CD4-positive, alpha-beta T cell treated with Interleukin-4 for 4 hours (primary cell): ENCODE results near the gene C5orf63.
"Not testable (repeated sequence)": the region's sequence is repeated elsewhere in the genome, so short reads cannot be mapped to it uniquely, and the experiment has no call there.

Experiments
- DNase-seq: peaks from one replicate; pipeline ENCODE4 v3.0.0-alpha.2; 2020

Gene C5orf63

DNA sequence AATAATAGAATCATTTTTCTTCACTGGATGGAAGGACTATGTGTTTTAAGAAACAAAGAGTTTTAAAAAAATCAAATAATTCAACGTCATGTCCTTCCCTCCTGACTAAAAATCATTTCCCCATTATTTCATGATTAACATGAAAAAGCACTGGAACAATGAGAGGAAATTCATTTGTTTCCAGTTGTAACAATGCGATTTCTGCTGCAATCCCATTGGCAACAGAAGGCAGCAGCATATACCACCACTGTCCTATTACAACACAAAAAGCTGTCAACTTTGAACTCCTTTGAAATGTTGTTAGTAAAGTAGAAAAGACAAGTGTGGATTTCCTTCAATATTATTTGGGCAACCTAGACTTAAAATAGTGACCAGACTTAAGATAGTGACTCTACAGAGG lies 3.1 kb downstream of the C5orf63 start:
- no peak for DNase-seq

DNA sequence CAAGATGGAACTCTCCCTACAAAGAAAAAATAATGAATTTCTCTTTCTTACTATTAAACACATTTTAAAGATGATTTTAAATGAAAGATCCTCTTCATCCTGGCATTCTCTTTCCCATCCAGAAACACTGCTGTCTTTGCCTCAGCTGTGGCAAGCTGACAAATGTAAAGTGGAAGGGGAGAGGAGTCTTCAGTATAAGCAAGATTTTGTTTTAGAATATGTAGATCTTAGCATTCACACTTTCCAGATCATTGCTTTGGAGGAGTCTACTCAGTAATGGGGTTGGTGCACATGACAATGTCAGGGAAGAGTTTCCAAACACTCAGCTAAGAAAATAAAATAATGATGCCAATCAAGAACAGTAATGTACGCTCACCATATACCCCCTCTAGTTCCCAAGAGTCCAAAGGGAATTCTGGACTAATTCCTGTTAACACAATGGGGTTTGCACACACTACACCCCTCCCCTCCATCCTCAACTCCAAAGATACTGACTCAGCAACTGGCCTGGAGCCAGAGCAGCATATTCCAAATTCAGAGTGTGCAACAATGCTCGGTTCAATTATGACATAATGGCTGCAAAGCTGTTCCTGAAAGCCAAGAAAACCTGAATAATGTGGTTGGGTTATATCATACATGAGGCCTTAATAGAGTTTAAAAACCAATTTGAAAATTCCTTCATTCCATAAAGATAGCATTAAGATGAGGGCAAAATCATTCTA lies 4.6 kb downstream of the C5orf63 start:
- no peak for DNase-seq

DNA sequence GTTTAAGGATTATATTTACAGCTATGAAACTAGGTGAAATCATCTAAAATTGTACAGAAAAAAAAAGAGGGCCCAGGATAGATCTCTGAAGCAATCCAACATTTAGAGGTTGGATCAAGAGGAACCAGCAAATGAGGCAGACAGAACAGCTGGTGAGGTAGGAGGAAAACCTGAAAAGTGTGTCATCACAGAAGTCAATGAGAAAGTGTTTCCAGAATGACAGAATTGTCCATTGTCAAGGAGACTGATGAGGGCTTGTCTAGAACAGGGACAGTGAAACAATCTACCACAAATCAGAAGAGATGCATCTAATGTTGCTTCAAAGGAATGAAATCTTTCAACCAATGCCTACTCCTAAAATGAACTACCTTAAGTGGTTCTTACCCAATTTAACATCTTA lies 6.6 kb downstream of the C5orf63 start:
- no peak for DNase-seq

DNA sequence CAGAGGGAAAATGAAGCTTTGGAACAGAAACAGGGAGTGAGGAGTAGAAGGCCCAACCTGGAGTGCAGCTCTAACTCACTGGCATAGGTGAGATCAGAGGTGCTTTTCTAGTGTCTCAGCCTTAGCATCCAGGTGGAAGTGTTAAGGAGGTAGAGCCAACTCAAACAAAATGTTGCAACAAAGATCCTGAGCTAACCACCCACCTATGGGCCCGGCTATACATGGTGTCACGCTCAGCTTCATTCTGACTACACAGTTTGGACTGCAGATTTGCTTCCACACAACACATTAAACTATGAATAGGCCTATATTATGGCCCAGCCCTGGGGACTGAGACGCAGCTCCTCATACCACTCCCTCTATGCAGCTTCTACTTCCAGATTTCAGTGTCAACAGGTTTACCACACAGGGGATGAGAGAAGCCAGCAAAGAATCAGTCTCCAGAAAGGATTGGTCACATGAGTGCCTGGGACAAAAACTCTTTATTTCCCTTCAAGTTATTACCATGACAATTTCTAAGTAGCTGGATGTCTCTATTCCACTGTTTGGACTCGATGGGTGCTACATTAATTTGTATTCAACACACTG lies 9.0 kb downstream of the C5orf63 start:
- no peak for DNase-seq

DNA sequence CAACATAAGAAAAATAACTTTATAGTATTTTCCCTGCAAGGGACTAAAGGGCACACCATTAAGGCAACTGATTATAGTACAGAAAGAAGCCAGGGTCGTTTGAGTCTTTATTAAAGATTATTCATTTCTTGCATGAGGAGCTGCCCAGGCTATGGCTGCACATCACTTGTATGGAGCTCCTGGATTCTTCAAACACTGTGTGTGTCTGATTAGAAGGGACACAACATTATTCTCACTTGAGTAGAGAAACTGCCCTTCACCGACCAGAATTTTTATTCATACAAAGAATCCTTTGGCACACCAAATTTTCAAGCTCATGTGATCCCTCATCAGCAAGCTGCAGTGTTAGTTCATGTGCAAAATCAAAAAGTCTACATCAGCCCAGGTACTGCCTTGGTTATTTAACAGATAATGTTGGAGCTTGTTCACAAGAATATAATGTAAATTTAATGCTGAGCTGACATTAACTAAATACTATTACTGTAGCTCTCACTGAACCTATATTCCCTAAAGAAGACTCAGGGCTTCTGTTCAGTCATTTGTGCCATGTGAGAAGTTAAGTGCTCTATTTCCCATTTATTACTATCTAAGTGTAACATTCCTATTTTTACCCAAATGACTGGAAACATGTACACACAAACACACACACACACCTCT lies 9.9 kb downstream of the C5orf63 start:
- no peak for DNase-seq

DNA sequence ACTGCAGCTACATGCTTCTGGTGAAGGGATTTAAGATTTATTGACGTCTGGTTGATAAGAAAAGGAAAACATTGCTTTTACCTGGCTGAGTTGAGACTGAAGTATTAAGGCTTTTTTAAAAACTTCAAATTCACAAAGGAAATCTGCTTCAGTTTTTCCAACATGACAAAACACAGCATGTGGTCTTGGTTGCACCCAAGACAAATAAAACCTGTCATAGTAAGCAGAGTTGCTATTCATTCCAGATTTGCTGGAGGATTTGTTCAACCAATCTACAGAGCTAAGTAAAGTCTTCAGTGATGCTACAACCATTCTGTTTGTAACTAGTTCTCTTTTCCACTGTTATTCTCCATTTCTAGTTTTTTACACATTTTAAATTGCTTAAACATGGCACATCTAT lies 11.3 kb downstream of the C5orf63 start:
- DNase-seq, result no peak

DNA sequence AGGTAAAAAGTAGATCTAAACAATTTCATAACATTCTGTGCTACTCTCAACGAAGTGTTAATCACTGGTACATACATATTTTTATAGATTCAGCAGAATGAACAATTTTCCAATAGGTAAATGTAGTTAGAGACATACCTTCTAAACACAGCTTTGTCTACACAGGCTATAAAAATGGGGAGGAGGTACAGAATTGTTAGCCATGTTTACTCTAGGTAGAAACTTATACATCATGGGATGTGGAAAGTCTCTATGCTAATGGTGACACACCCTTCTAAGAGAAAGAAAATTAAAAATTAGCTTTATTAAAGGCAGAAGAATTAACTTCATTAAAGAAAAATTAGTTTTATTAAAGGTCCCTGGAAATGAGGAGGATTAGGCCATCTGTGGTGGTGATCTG lies 11.8 kb downstream of the C5orf63 start:
- DNase-seq, result no peak

DNA sequence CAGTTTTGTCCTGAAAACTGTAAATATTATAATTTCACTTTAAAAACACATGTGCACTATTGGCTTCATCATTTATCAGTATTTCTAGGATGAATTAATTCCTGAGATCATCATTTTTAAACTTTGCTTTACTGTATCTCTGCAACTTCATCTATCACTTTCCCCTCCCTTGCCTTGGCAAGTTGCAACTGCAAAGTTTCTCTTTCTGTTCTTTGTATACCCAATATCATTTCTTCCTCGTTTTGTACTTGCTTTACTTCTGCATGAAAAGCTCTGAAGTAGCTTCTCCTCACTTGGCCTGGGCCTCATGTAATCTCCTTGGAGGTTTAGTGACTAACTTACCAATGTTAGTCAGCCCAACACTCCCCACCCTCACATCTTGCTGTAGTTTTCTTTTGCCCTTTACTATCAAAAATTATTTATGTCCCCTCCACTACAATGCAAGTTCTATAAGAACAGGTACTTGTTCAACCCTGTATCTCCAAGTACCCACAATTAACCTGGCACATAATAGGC lies 12.8 kb downstream of the C5orf63 start:
- no peak for DNase-seq

DNA sequence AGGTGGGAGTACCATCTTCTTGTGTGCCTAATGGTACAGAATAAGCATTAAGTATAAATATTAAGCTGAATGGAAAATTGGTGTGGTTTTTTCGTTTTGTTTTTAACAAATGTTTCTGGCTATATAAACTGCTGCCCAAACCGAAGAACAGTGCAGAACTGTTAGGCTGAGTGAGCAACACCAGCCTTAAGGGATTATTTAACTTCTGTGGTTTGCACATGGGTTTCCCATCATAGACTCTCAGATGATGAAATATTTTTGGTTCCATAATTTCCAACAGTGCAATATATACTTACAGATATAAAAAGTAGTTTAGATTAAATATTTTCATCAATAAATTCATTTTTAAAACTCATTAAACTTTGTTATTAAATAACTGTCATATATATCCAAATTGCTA lies 16.4 kb downstream of the C5orf63 start:
- no peak for DNase-seq

DNA sequence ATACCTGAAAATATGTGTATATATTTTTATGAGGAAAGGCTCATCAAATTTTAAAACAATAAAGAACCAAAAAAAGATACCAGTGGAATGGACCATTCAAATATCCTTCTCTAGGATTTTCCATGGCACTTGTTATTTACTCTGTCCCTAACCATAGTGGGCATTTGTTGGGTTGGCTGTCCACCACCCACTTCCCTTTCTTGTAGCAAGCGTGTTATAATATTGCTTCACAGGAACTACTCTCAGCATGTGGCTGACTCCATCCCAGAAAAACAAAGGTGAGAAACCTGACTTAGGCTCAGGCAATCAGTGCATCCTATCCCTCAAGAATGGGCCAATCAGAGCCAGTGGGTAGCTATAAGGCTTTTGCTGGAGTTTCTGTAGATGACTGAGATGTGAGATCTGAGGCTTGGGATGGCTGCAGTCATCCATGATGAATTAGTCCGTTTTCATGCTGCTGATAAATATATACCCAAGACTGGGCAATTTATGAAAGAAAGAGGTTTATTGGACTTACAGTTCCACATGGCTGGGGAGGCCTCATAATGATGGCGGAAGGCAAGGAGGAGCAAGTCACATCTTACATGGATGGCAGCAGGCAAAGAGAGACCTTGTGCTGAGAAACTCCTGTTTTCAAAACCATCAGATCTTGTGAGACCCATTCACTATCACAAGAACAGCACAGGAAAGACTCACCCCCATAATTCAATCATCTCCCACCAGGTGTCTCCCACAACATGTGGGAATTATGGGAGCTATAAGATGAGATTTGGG lies 17.2 kb downstream of the C5orf63 start:
- no peak for DNase-seq

DNA sequence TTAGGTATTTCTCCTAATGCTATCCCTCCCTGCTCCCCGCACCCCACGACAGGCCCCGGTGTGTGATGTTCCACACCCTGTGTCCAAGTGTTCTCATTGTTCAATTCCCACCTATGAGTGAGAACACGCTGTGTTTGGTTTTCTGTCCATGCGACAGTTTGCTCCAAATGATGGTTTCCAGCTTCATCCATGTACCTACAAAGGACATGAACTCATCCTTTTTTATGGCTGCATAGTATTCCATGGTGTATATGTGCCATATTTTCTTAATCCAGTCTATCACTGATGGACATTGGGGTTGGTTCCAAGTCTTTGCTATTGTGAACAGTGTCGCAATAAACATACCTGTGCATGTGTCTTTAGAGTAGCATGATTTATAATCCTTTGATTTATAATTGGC lies 19.8 kb downstream of the C5orf63 start:
- not testable (repeated sequence) for DNase-seq

DNA sequence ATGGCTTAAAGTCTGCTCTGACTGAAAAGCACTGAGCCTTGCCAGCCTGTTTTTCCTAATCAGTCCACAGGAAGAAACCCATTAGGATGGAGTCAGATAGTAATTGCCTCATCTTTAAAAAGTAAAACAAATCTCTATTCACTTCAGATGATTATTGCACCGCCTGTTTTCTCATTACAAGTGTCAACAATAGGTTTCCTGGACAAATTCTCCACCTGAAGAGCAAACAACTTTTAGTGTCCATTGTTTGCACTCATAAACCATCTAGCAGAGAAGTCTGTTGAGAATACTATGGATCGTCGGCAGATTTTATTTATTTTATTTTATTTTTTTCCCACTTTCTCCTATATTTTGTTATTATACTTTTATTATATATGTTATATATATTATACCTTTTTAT lies 20.3 kb downstream of the C5orf63 start:
- DNase-seq, result no peak

DNA sequence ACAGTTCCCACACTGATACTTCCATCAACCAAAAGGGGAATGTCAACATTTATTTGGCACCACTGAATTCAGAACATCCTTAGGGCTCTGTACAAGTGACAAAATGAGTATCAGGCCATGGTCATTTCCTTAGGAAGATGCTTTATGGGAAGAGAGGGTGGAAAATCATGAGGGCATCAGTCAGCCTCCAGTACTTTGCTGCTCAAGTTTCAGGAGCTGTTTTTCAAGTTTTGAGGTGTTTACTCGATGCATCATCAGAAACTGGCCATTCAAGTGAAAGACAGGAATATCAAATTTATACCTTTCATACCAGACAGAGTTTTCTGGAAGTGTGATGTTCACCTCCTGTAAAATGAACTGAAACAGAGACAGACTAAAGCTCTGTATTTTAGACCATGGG lies 21.7 kb downstream of the C5orf63 start:
- DNase-seq, result no peak

DNA sequence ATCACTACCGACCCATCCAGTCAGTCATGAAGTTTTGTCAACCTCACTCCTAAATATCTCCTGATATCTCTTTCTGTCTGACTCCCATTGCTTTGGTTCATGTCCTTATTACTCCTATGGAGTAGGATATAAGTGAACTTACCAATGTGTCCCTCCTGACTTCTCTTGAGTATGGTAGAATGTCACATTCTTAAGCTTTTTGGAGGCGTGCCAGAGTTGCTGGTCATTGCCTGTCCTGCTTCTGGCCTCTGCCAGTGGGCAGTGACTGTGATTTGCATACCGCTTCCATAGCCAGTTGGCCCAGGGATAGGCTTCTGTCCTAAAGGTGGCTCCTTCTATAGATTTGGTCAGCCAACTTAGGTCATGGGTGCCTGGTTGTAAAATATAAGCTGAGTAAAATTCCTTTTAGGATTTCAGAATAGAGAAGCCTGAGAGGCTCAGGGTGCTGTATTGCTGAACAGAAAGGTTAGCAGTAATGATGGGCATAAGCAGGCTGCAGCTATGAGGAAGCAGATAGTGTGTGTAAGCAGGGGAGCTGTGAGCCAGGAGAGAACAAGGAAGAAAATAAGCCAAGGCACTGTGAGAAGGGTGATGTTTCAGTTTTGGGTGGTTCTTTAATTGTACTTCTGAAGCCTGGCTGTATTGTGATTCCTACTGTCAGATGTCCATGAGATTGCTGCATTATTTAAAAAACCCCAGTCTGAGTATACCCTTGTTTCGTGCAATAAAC lies 26.8 kb downstream of the C5orf63 start:
- DNase-seq, result no peak

DNA sequence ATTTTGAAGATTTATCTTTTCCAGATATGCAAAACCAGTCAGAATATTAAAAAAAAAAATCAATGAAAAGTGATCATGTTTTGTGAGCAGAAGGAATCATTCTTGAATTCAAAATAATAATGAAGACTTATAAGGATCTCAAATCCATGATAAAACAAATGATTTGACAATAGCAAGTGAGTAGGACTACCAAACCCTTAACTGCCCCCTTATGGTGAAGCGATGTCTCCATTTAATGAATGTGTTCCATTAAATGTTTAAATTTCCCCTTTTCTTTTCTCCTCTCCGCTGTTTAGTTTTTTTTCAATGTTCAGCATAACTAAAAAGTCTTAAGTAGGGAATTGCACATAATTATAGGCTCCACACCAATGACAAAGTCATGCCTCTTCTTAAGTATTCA lies 30.7 kb downstream of the C5orf63 start:
- DNase-seq, result no peak

DNA sequence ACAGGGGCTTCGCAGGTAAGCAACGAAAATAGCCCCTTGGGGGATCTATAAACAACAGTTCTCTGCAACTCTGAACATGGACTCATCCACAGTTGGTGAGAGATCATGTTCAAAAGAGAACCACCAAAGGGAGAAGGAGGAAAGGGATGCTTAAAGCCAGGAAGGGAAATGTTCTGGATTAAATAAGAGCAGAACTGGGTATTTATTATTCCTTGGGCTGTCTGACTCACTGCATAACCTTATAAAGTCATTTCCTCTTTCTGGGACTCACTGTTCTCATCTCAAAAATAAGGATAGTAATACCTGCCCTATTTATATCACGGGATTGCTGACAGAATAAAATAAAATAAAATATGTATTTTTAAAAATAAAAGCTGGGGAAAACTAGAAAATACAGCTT lies 31.7 kb downstream of the C5orf63 start:
- no peak for DNase-seq

DNA sequence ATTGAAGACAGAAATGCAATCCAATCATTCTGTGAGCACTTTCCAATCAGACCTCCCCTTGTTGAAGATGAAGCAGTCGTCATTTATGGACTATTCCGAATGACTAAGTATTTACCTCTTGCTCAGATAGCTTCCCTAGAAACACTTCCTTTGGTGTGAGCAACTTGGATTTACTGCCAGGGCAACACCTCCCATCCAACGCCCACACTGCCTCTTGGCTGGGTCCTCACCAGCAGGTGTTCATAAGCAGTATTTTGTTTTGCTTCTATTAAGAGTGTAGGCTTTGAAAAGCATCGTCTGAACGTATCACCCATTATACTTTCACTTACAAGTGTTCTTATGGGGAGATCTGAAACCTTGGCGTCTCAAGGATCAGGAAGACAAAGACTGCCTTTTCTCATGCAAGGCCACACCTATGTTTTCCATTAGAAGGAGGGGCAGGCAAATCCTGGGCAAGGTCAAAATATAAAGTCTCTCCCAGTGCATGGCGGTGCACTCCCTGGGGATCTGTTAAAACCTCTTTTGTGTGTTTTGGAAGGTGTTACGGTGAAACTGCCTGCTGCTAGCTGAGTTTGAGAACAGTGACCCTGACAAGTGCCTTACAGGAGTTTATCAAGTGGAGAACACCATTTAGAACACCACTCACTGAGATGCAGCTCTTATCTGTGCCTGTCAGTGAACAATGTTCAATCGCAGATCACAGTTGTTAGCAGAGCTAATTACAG lies 32.3 kb downstream of the C5orf63 start:
- no peak for DNase-seq

DNA sequence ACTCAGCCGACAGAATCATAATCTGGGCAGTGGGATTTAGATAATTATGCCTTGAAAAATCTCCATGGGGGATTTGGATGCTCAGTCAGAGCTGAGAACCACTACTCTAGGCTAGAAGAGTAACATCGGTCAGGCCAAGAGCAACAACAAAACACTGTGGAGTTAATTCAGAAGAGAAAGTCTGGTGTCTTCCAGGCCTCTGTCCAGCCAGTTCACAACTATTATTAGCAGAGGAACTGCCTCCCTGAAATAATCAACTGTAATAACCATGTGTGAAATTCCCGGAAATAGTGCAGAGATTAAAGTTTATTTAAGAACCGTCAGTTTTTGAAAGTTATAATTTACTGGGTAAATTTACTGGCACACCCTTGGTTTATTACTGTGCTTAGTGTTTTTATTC lies 34.8 kb downstream of the C5orf63 start:
- DNase-seq, result no peak

DNA sequence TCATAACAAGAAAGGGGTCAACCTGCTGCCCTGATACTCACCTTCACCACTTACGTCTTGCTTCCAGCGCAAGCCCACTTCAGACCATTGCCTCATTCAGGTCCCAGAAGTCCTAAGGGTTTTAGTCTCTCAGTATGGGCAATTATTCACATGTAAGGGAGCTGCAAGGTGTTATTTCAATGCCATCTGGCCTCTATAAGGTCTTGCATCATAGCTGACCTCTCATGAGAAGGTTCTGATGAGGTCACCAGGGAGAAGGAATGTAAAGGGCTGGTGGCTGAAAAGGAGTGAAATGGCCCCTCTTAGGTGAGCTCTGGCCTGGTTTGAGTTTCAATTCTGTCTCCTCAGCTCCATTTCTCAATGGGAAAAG lies 41.5 kb downstream of the C5orf63 start:
- no peak for DNase-seq

DNA sequence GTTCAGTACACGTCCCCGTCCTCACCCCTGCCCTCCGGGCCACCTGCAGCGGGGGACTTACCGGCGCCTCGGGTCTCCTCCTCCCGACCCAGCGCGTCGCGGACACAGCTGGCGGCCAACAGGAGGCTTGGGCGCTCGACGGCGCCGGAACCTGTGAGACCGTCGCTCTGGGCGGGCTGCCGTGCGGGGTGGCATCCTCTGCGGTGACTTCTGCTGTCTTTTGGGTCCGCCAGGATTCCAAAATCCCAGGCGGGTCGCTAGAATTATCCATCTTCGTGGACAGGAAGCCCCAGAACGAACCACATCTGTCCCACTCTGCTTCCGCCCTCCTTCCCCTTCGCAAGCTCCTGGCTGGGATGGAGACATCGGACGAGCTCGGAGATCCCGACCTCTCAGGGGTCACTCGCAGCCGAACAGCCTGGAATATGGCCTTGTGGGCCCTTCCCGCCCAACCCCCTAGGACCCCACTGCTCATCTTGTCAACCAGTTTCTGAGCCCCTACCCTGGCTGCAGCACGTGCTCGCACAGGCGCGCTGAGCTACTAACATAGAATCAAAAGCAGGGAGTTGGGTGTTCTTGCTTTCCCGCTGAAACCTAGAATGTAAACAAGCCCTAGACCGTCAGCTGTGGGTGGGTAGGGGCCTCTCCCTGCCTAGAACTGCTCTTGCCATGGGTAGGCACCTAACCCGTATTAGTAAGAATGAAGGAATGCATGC lies 42.0 kb downstream of the C5orf63 start:
- no peak for DNase-seq
